Cerebellar nuclear complex (tissue), 1 donor: Measurements from ENCODE around the gene GPR25.

ENCODE experiments used
- DNase-seq, 2 experiments: peaks; one replicate each; lab custom pipeline; 2025; lab: John Stamatoyannopoulos, UW

The GPR25 gene

GRCh38 chr1:200894712-200895442, 22.1 kb downstream of the GPR25 start, which contains the start of gene INAVA:
TSS of gene INAVA (plus strand) at chr1:200894900. CDS start at chr1:200898401, 3,501 bp downstream.
- no peak for DNase-seq

DNA sequence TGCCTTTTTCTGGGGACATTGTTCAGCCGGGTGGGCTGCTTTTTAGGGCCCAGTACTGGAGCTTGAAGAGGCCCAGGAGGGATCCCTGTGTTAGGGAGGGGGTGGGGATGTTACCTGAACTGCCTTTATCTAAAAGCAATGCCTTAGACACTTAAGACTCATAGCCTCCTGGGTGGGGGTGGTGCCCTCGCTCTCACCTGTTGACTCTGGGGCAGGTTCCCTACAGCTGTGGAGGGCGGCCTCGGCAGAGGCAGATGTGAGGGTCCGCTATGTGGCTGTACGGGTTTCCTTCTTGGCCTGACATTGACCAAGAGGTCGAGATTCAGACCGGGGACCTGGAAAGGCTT, 22.6 kb downstream of the GPR25 start:
- DNase-seq, result no peak

DNA sequence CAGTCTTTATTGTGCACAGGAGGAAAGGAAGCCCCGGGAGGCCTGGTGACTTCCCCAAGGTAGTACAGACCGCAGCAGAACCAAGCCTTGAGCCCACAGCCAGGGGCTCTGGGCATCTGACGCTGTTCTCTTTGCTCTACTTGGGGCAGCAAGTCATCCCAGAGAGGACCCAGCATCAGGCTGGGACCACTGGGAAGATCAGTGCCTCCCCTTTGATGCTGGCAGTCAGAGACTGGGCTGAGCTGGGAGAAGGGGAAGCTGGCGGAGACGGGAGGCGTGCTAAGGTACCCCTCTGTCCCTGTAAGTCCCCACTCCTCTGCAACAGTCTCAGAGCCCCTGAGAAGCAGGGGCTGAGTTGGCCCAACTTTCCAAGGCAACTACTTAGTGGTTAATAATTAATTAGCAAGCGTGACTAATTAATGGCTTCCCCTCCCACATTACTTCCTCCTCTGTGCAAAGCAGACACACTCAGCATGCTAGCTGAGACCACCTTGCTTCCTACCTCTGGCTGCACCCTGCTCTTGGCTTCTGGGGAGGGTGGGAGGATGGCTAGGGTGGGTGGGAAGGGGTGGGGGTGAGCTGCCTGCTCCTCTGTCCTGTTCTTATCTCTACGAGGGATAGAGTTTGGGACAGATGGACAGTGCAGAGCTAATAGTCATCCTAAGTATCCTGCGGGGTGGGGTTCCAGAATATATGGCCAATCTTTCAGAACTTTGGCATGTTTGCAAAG, 23.2 kb downstream of the GPR25 start:
- no peak for DNase-seq

DNA sequence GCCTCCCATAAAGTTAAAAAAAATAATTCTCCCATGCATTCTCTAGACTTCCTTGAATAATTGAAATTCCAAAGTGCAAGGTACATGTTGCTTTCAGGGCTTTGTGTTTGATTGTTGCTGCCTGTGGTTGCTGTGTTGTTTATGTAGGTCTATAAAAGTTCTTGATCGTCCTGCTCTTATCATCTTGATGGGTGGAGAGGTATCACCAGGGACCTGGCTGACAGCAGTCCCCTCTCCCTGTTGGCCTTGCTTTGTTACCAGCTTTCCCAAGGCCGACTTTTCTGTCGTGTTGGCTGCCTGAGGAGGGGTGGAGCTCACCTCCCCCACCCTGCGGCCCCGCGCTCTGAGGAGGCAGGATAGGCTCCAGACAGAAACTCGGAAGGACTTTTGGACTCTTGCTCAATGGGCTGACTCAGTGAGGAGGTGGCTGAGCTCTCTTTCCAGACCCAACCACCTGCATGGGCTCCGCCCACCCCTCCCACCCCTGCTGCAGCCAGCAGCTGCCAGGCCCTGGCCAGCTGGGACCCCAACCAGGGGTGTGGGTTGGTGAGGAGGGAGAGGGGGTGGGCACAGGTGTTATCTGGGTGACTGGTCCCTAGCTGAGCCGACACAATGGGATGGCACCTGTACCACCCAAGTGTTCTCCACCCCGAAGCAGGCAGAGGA, 23.9 kb downstream of the GPR25 start:
- DNase-seq, result no peak

- no peak for DNase-seq
Observed at GRCh38 chr1:200897259-200897658, 24.5 kb downstream of the GPR25 start.

GRCh38 chr1:200899015-200899386, 26.2 kb downstream of the GPR25 start:
- DNase-seq, result no peak

DNA sequence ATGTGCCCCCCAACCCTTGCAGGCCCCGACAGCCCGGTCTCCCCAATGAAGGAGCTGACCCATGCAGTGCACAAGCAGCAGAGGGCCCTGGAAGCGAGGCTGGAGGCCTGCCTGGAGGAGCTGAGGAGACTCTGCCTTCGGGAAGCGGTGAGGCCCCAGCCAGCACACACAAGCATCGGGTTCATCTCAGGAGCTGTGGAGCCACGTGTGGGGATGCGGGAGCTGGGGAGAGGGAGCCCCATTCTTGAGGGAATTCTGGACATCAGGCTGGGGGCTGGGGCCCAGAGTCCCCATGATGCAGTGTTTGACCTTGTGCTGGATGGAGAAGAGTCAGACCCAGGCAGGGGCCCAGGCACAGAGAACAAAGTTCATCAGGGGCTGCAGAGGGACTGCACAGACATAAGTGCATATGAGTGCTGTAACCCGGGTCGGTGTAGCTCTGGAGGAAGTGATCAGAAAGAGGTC, 26.7 kb downstream of the GPR25 start:
- DNase-seq, result no peak

- DNase-seq, result no peak
Observed at GRCh38 chr1:200899954-200900867, 27.4 kb downstream of the GPR25 start.

DNA sequence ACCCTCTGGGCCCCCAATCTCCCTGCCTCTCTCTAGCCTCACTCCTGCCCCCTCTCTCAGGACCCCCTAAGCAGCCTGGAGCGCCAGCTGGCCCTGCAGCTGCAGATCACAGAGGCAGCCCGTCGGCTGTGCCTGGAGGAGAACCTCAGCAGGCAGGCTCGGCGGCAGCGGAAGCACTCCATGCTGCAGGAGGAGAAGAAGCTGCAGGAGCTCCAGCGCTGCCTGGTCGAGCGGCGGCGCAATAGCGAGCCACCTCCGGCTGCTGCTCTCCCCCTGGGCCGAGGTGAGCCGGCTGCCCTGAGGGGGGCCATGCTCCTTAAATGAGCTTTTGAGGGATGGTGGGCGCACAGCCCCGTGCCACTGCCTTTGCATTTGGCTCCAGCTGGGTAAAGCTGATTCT, 28.1 kb downstream of the GPR25 start:
- no peak for DNase-seq

GRCh38 chr1:200901350-200901749, 28.6 kb downstream of the GPR25 start:
- DNase-seq, result no peak

- DNase-seq, result no peak
Observed at GRCh38 chr1:200901796-200902444, 29.1 kb downstream of the GPR25 start.

DNA sequence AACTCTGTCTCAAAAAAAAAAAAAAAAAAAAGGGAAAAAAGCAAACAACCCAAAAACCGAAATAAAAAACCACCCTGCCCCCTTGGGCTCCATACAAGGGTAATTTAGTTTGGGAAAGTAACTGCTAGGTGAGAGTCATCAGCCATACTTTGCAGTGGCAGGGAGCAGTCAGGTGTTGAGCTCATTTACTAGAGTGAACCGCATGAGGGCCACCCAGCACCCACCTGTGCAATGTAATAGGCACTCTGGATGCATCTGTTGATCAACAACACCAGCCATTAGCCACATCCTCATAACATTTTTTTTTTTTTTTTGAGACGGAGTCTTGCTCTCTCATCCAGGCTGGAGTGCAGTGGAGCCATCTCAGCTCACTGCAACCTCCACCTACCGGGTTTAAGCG, 31.0 kb downstream of the GPR25 start:
- no peak for DNase-seq

GRCh38 chr1:200904772-200905171, 32.0 kb downstream of the GPR25 start:
- DNase-seq, result no peak

DNA sequence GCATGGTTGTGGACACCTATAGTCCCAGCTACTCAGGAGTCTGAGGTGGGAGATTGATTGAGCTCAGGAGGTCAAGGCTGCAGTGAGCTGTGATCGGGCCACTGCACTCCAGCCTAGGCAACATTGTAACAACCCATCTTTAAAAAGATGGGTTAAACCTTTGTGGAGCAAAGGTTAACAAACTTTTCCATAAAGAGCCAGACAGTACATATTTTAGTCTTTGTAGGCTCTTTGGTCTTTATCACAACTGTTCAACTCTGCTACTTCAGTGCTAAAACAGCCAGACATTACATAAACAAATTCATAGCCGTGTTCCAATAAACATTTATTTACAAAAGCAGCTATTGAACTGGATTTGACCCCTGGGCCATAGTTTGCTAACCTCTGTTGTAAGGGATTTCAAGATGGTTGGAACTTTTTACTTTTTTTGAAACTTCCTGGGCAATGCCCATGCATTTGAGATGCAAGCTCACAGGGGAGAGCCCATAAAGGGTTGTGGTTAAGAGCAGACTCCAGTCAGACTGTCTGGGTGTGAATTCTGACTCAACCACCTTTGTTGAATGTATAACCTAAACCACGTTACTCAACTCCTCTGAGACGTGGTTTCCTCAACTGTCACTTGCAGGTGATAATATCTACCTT, 32.8 kb downstream of the GPR25 start:
- DNase-seq, result no peak

DNA sequence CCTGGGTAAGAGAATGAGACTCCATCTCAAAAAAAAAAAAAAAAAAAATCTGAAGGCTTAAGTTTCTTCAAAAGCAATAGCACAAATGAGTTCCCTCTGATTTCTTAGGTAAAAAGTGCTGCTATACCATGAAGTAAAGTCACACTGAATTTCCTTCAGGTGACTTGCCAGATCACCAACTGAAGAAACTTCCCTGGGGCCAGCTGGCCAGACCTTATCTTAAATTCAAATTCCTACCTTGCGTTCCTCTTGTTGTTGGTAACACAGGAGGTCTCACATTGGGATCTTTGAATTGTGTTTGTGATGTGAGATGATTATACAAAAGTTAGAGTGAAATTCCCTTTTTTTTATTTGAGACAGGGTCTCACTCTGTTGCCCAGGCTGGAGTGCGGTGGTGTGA, 33.7 kb downstream of the GPR25 start:
- DNase-seq, result no peak

GRCh38 chr1:200907611-200908097, 34.9 kb downstream of the GPR25 start:
- DNase-seq, result no peak

DNA sequence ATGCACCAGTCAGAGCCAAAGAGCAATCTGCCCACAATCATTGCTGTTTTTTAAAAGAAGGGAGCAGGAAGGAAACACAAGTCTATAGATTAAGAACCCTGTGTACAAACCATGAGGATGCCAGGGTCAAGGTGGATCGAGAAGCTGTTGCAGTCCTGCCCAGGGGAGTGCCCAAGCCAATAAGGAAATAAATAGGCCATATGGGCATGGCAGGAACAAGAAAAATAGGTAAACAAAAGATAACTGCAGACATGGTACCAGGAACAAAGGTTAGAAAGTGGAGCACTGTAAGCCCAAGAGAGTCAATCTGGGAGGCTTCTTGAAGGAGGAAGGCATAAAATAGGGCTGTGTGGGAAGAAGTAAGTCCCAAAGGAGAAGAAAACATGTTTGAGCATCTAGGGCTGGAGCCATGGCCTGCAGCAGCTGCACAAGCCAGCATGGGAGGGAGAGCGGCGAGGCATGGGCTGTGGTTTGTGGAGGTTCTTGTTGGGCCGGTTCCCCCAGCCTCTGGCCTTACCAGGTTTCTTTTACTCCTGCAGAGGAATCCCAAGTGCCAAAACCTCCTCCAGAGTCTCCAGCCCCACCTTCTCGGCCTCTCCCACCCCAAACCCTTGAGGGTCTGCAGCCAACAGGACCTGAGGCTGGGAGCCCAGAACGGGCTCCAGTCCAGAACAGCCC, 35.5 kb downstream of the GPR25 start:
- no peak for DNase-seq

- DNase-seq, result no peak
Observed at GRCh38 chr1:200909071-200909470, 36.3 kb downstream of the GPR25 start.

- DNase-seq, result no peak
Observed at GRCh38 chr1:200909757-200910239, 37.0 kb downstream of the GPR25 start.

- no peak for DNase-seq
Observed at GRCh38 chr1:200911361-200911760, 38.6 kb downstream of the GPR25 start.
